HG02642 (cell line): ENCODE results near the gene TPRX1.
A peak's percentile ranks its signal among the peaks of the same experiment; 100 is the strongest.
"Not testable (repeated sequence)": the region's sequence is repeated elsewhere in the genome, so short reads cannot be mapped to it uniquely, and the experiment has no call there.

Source experiments
- ATAC-seq: cut with Tn5 transposase; IDR thresholded peaks from one replicate; pipeline ENCODE4 v1.9.1; 2021; ENCODE audit warnings: mild to moderate bottlenecking; ENCODE audit not compliant: unreplicated experiment, poor library complexity

TPRX1 gene

DNA sequence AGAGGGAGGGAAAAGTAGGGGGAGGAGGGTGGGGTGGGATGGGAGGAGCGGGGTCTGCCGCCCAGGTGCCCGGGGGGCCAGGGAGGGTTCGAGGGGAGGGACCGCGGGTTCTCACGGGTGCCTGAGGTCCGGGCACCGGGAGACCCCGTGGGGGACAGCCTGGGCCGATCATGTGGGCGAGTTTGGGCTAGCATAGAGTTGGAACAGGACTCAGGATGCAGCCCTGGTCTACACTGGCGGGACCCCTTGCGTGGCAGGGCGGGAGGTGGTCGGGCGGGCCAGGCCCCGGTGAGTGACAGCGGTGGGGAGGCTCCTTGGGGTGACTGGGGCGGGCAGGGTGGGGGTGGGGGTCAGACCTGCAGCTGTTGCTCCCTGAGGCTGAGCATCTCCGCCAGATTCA is 1.2 kb downstream of the TPRX1 start:
- not testable (repeated sequence) for ATAC-seq

DNA sequence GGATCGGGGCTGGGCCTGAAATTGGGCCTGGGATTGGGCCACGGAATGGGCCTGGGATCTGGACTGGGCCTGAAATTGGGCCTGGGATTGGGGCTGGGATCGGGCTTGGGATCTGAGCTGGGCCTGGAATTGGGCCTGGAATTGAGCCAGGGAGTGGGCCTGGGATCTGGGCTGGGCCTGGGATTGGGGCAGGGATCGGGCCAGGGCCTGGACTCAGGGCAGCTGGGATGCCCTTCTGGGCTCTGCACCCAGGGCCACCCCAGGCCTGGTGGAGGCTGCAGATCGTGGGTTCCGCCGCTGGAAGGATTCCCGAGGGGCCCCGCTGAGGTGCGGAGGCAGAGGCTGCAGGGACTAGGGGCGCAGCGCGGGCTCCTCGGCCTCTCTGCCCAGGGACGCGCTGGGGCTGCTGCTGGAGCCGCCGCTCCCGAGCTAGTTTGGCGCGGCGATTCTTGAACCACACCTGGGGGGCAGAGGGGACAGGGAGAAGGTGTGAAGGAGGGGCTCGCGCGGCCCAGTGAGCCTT is 1.8 kb downstream of the TPRX1 start:
- no peak for ATAC-seq

DNA sequence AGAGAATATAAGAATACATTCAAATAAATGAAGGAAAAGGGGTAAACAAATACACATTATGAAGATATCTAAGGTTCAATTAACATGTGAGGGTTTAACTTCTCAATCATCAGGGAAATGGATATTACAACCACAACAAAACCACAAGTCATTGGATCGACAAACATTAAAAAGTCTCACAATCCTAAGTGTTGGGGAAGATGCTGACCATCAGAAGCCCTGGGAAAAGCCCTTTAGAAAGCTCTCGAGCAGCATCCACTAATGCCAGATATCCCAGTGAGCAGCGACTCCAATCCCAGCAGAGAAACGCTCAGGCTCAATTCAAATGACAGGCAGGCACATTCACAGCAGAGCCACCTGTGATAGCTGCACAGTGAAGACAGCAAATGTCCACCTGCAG is 3.1 kb downstream of the TPRX1 start:
- no peak for ATAC-seq

DNA sequence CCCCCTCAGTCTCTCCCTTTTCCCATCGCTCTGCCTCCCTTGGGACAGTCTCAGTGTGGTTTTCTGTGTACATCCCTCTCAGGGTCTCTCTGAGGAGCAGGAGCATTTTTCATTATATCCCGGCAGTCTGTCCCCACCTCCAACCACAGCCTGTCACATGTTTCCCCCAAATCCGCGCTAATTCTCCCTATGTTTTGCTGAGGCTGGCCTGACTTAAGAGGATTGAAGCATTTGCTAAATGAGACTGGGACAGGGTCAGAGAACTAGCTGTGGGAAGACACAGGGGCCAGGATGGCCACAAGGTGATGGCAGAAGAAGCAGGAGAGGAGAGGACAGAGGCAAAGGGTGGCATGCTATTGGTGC is 5.5 kb downstream of the TPRX1 start:
- no peak for ATAC-seq

DNA sequence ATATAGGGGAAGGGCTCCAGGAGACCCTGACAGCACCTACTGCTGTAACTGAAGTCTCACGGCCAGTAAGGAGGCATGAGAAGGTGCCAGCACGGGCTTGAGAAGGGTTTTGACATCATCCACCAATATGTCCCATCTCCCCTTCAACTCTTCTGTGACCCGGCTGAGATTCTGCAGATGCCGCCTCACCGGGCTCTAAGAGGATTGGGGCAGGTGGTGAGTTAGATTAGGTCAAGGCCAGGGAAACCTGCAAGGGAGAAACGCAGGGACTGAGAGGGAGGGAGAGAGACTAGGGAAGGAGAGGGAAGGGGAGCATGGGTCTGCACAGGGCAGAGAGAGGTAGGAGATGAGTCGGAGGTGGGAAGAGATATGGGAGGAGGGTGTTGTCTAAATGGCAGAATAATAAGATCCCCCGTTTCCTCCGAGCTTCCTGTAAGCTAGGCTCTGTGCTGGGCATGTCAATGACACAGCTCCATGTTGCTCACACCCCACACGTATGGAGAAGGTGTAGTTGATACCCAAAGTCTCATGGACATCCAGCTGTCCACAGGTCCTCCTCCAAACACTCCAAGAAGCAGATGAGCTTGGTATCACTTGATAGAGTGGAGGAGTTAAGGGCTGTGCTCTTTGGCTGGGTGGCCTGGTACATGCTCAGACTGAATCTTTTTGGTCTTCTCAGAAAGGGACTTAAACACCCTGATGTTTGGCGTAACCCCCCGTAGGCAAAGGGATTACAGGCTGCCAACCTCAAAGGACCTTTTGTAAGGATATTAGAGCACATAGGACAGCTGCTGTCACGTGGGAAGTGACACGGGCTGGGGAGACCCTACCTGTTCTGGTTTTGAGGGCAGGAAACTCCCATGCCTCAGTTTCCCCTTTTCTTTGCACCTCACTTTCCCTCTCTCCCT is 6.1 kb downstream of the TPRX1 start:
- no peak for ATAC-seq

- ATAC-seq, result no peak
Observed at GRCh38 chr19:47796785-47797184, 7.6 kb downstream of the TPRX1 start.

DNA sequence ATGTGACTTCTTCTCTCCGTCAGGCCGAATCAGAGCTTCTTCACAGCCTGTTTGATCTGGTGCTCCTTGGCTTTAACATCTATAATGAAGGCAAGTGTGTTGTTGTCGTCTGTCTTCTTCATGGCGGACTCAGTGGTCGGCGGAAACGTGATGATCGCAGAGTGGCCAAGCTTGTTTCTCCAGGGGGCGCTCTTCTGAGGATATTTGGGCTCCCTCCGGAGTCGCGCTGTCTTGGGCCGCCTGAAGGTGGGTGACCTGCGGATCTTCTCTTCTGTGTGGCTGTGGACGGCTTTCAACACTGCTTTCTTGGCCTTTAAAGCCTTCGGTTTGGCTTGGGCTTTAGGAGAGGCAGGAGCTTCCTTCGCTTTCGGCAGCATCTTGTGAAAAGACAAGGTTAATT is 9.8 kb downstream of the TPRX1 start:
- no peak for ATAC-seq

DNA sequence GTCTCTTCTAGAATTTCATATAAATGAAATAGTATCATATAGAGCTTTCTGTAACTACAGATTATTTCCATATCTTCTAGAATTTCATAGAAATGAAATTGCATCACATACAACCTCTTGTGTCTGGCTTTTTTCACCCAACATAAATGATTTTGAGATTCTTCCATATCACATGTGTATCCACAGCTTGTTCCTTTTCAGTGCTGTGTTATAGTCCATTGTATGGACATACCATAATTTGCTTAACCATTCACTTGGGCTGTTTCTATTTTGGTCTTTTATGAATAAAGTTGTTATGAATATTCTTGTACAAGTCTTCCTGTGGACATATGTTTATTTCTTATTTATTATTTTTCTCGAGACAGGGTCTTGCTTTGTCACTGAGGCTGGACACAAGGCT is 11.7 kb downstream of the TPRX1 start:
- ATAC-seq, result no peak

GRCh38 chr19:47790398-47790814 is 13.9 kb downstream of the TPRX1 start:
- ATAC-seq, result peak; percentile 43

DNA sequence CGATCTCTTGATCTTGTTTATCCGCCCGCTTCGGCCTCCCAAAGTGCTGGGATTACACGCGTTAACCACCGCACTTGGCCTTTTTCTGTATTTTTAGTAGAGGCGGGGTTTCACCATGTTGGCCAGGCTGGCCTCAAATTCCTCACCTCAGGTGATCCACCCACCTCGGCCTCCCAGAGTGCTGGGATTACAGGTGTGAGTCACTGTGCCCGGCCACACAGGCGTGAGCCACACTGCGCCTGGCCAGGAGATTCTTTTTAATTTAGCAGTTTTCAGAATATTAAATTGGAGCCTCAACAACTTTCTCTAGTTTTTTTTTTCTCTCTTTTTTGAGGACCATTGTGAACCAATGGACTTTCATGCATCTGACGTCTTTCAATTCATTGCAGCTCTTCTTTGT is 14.5 kb downstream of the TPRX1 start:
- not testable (repeated sequence) for ATAC-seq

DNA sequence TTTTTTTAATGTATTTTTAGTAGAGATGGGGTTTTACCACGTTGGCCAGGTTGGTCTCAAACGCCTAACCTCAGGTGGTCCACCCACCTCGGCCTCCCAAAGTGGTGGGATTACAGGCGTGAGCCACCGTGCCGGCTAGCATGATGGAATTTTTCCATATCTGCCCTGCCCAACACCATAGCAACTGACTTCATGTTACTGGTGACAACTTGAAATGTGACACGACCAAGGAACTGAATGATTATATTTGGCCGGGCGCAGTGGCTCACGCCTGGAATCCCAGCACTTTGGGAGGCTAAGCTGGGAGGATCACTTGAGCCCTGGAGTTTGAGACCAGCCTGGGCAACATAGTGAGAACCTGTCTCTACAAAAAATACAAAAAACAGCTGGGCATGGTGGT is 17.0 kb downstream of the TPRX1 start:
- ATAC-seq, result not testable (repeated sequence)

- no peak for ATAC-seq
Observed at GRCh38 chr19:47786566-47786965, 17.8 kb downstream of the TPRX1 start.

- ATAC-seq, result no peak
Observed at GRCh38 chr19:47781590-47782262, 22.6 kb downstream of the TPRX1 start.

- no peak for ATAC-seq
Observed at GRCh38 chr19:47780215-47780551, 24.2 kb downstream of the TPRX1 start.

DNA sequence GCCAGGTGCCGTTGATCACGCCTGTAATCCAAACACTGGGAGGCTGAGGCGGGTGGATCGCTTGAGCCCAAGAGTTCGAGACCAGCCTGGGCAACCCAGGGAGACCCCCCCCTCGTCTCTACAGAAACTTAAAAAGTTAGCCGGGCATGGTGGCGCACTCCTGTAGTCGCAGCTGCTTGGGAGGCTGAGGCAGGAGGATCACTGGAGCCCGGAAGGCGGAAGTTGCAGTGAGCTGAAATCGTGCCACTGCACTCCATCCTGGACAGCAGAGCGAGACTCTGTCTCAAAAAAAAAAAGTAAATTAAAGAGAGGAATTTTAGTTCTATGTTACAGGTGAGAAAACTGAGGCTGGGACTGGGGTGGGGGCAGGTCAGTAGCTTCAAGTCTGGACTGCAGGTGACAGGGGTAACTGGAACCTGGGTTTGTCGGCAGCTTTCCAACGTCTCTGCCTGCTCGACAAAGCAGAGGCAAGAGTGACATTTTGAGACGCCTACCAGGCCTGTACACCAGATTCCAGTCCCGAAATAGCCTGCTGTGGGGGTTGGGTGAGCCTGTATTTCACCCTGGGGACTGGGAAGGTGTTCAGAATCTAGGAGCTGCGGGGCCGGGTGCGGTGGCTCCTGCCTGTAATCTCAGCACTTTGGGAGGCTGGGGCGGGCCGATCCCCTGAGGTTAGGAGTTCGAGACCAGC is 24.7 kb downstream of the TPRX1 start:
- ATAC-seq, result no peak

GRCh38 chr19:47778954-47779351 is 25.4 kb downstream of the TPRX1 start:
- no peak for ATAC-seq

- ATAC-seq, result peak; percentile 88
Observed at GRCh38 chr19:47778049-47778953, 26.1 kb downstream of the TPRX1 start, which contains the start of gene SELENOW. Gene SELENOW (plus strand): TSS chr19:47778703. CDS start chr19:47778786, 83 bp downstream.

DNA sequence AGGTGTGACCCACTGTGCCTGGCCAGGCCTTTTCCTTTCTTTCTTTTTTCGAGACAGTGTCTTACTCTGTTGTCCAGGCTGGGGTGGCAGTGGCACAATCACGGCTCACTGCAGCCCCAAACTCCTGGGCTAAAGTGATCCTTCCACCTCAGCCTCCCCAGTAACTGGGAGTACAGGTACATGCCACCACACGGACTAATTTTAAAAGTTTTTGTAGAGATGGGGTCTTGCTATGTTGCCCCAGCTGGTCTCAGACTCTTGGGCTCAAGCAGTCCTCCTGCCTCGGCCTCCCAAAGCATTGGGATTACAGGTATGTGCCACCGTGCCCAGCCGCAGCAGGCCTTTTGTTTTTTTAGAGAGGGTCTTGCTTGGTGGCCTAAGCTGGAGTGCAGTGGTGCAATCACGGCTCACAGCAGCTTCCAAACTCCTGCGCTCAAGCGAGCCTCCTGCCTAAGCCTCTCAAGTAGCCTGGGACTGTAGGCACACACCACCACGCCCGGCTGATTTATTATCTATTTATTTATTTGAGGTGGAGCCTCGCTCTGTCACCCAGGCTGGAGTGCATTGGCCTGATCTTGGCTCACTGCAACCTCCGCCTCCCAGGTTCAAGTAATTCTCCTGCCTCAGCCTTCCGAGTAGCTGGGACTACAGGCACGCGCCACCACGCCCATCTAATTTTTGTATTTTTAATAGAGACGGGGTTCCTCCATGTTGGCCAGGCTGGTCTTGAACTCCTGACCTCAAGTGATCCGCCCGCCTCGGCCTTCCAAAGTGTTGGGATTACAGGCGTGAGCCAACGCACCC is 26.9 kb downstream of the TPRX1 start:
- ATAC-seq, result not testable (repeated sequence)

- no peak for ATAC-seq
Observed at GRCh38 chr19:47776568-47776967, 27.8 kb downstream of the TPRX1 start.
